OCI-LY7 (cell line): ENCODE measurements around the gene RPLP1. TPM values are rescaled to one million over a fixed set of nuclear protein-coding genes. Genes with fewer than 3 reads are reported as not detected.

ENCODE experiments used
- BruUV-seq: library from RNA; stranded (reverse); fragments of 400-500 nt; replicated peaks from 2 replicates; lab custom pipeline; 2021; lab: Mats Ljungman, UMichigan
- CTCF ChIA-PET: fragments of 300-600 bp; sonication (Branson Sonifier 250); formaldehyde crosslinking; loops from one replicate; lab custom pipeline; 2022; ENCODE audit warnings: antibody characterized with exemption; ENCODE audit not compliant: unreplicated experiment; lab: Charles Lee
- POLR2A ChIA-PET: fragments of 300-600 bp; sonication (Branson Sonifier 250); formaldehyde crosslinking; loops from one replicate; lab custom pipeline; 2022; ENCODE audit warnings: antibody characterized with exemption; lab: Charles Lee
- DNase-seq: peaks from one replicate; pipeline ENCODE4 v3.0.0-alpha.2; 2015; ENCODE audit warnings: low spot score
- H2AFZ ChIP-seq: fragments of 200-600 bp; sonication (generic), shearing (Covaris generic); 2 replicates; pipeline ENCODE4 v1.6.1; 2014; ENCODE audit warnings: mild to moderate bottlenecking, antibody characterized with exemption, low read length, moderate library complexity
- H3K27ac ChIP-seq: fragments of 200-600 bp; sonication (generic); 2 replicates; pipeline ENCODE4 v1.5.1; 2014; ENCODE audit warnings: mixed run types, low read depth, mild to moderate bottlenecking, moderate library complexity, low read length, inconsistent platforms; ENCODE audit not compliant: poor library complexity, severe bottlenecking
- H3K36me3 ChIP-seq: fragments of 200-600 bp; sonication (generic); 2 replicates; pipeline ENCODE4 v1.6.1; 2014; ENCODE audit warnings: mild to moderate bottlenecking, antibody characterized with exemption, low read length, moderate library complexity, mixed read lengths; ENCODE audit not compliant: insufficient read depth
- H3K4me1 ChIP-seq: fragments of 200-600 bp; sonication (generic); 2 replicates; pipeline ENCODE4 v1.5.1; 2014; ENCODE audit warnings: mild to moderate bottlenecking, low read length; ENCODE audit not compliant: insufficient read depth, poor library complexity, severe bottlenecking
- H3K4me2 ChIP-seq: fragments of 200-600 bp; sonication (generic); 2 replicates; pipeline ENCODE4 v1.6.1; 2014; ENCODE audit warnings: mild to moderate bottlenecking, low read length
- H3K4me3 ChIP-seq: fragments of 200-600 bp; sonication (generic); 2 replicates; pipeline ENCODE4 v1.5.1; 2014; ENCODE audit warnings: mild to moderate bottlenecking, low read depth, low read length; ENCODE audit not compliant: poor library complexity, severe bottlenecking
- H3K79me2 ChIP-seq: fragments of 200-600 bp; sonication (generic); 2 replicates; pipeline ENCODE4 v1.6.1; 2016; ENCODE audit warnings: low read depth, mild to moderate bottlenecking, low read length, moderate library complexity, mixed read lengths; ENCODE audit not compliant: insufficient read depth
- H3K9me2 ChIP-seq: fragments of 200-600 bp; sonication (generic); 2 replicates; pipeline ENCODE4 v1.6.1; 2016; ENCODE audit warnings: mild to moderate bottlenecking, low read length, mixed read lengths; ENCODE audit not compliant: insufficient read depth
- H3K9me3 ChIP-seq: fragments of 200-600 bp; sonication (generic); 2 replicates; pipeline ENCODE4 v1.6.1; 2014; ENCODE audit warnings: mild to moderate bottlenecking, mixed run types, low read length, mixed read lengths
- H4K20me1 ChIP-seq: fragments of 200-600 bp; sonication (generic); 2 replicates; pipeline ENCODE4 v1.6.1; 2014; ENCODE audit warnings: mild to moderate bottlenecking, antibody characterized with exemption, low read length, moderate library complexity, mixed read lengths; ENCODE audit not compliant: insufficient read depth
- EZH2phosphoT487 ChIP-seq: fragments of 200-600 bp; sonication (generic); IDR thresholded peaks from 2 replicates; pipeline ENCODE4 v1.6.1; 2018; ENCODE audit warnings: low read depth, borderline replicate concordance, mild to moderate bottlenecking, mixed run types, antibody characterized with exemption, low read length, moderate library complexity, mixed read lengths
- intact Hi-C: fragments of 100-400 bp; cut with micrococcal nuclease; formaldehyde crosslinking; loops from one replicate; pipeline ENCODE4 v1.10.0; 2022; ENCODE audit not compliant: unreplicated experiment
- total RNA-seq, 2 experiments: library from RNA; depleted of rRNA in 1 of 2; stranded (reverse); fragments of >200 nt in 1 of 2; shearing (Covaris generic) in 1 of 2; gene quantifications; 2 replicates each; pipeline ENCODE4 v1.2.3, GENCODE V29; 2014 to 2022
- TF ChIP-seq, protein P1 (sequence below): fragments of 200-600 bp; sonication (generic); conservative IDR thresholded peaks from 2 replicates; pipeline ENCODE4 v1.5.1; 2014; ENCODE audit warnings: mild to moderate bottlenecking, antibody characterized with exemption, low read length, moderate library complexity, mixed read lengths

RPLP1 gene
- total RNA-seq, 2 experiments from 2014 or later: 889 to 2,251 TPM

DNA sequence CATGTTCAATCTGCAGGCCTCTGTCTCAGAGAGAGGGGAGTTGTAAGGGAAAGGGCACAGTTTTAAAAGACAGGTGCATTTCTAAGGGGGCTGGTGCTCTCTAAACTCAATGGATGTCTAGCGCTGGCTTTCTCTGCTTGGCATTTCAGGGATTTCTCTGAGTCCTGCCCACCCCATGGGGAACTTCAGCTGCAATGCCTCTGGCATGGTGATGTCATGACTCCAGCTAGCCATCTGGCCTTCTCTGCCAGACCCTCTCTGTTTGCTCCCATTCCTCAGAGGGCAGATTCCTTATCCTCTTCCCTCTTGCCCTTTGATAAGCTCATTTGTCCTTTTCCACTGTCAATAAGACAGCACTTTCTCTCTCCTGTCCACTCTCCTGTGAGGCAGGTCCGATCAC lies 40.8 kb downstream of the RPLP1 start:
- Histone ChIP-seq H3K9me2 (no peaks in the 10 kb centered on the region), H4K20me1 (no peaks in the 10 kb centered on the region), H3K4me3 (no peak overlapping the region), H3K36me3 (no peaks in the 10 kb centered on the region), H2AFZ (no peak overlapping the region), H3K79me2 (no peaks in the 10 kb centered on the region), H3K4me1 (no peaks in the 10 kb centered on the region), H3K4me2 (no peak overlapping the region), H3K27ac (no peak overlapping the region), H3K9me3 (no peaks in the 10 kb centered on the region)
- POLR2A ChIA-PET: interaction anchor here (0.6 kb wide), 1 partner anchor 1274 kb away, joined by 3 read pairs; no protein-coding TSS in a partner anchor
- intact Hi-C loops: no loop called here
- DNase-seq: no peak
- BruUV-seq: no TSS peak
- CTCF ChIA-PET: no interaction called here
- TF ChIP-seq EZH2phosphoT487: no peak
- TF ChIP-seq, protein P1, sequence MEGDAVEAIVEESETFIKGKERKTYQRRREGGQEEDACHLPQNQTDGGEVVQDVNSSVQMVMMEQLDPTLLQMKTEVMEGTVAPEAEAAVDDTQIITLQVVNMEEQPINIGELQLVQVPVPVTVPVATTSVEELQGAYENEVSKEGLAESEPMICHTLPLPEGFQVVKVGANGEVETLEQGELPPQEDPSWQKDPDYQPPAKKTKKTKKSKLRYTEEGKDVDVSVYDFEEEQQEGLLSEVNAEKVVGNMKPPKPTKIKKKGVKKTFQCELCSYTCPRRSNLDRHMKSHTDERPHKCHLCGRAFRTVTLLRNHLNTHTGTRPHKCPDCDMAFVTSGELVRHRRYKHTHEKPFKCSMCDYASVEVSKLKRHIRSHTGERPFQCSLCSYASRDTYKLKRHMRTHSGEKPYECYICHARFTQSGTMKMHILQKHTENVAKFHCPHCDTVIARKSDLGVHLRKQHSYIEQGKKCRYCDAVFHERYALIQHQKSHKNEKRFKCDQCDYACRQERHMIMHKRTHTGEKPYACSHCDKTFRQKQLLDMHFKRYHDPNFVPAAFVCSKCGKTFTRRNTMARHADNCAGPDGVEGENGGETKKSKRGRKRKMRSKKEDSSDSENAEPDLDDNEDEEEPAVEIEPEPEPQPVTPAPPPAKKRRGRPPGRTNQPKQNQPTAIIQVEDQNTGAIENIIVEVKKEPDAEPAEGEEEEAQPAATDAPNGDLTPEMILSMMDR: no peak

DNA sequence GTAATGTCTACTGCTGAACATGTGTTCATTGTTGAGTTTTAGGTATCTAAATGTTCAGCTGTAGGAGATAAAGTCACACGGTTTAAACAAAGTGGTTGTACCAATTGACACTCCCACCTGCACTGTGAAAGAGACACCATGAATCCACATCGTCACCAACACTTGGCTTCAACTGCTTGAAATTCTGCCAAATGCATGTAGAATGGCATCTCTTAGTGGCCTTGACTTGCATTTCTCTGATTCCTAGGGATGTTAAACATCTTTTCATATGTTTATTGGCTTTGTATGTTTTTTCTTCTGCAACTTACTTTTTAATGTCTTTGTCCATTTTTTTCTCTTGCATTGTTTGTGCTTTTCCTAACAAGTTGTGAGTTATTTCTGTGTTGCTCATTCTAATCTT lies 43.4 kb downstream of the RPLP1 start:
- POLR2A ChIA-PET: no interaction called here
- TF ChIP-seq EZH2phosphoT487: no peak
- TF ChIP-seq, protein P1: no peak
- no peak overlapping the region for H3K4me3 ChIP-seq
- CTCF ChIA-PET: no interaction called here
- DNase-seq: no peak
- no peak overlapping the region for H3K27ac ChIP-seq
- H3K79me2 ChIP-seq: no peaks in the 10 kb centered on the region
- no peaks in the 10 kb centered on the region for H3K9me2 ChIP-seq
- no peak overlapping the region for H2AFZ ChIP-seq
- no TSS peak for BruUV-seq
- no peaks in the 10 kb centered on the region for H3K9me3 ChIP-seq
- no peaks in the 10 kb centered on the region for H3K4me1 ChIP-seq
- H4K20me1 ChIP-seq: no peaks in the 10 kb centered on the region
- intact Hi-C loops: no loop called here
- H3K36me3 ChIP-seq: no peaks in the 10 kb centered on the region
- no peak overlapping the region for H3K4me2 ChIP-seq

GRCh38 chr15:69497076-69497475 lies 44.5 kb downstream of the RPLP1 start:
- H3K27ac ChIP-seq: no peak overlapping the region
- no peak for DNase-seq
- ChIA-PET CTCF (no interaction called here), POLR2A (no interaction called here)
- H4K20me1 ChIP-seq: no peaks in the 10 kb centered on the region
- no peaks in the 10 kb centered on the region for H3K9me2 ChIP-seq
- no peak overlapping the region for H2AFZ ChIP-seq
- no peaks in the 10 kb centered on the region for H3K9me3 ChIP-seq
- no peak overlapping the region for H3K4me2 ChIP-seq
- no peaks in the 10 kb centered on the region for H3K36me3 ChIP-seq
- H3K4me1 ChIP-seq: no peaks in the 10 kb centered on the region
- no TSS peak for BruUV-seq
- H3K4me3 ChIP-seq: no peak overlapping the region
- TF ChIP-seq, protein P1: no peak
- TF ChIP-seq EZH2phosphoT487: no peak
- no peaks in the 10 kb centered on the region for H3K79me2 ChIP-seq
- intact Hi-C loops: no loop called here
